GM19239 (cell line): ENCODE data around the gene ABCA1.

Source experiments
- DNase-seq: peaks from one replicate; pipeline ENCODE4 v3.0.0; 2011; ENCODE audit warnings: low spot score; ENCODE audit not compliant: insufficient read length
- FAIRE-seq: peaks from 2 replicates; lab custom pipeline; 2011; peaks lifted over from hg19 to GRCh38; lab: Jason Lieb, UNC

Gene ABCA1

DNA sequence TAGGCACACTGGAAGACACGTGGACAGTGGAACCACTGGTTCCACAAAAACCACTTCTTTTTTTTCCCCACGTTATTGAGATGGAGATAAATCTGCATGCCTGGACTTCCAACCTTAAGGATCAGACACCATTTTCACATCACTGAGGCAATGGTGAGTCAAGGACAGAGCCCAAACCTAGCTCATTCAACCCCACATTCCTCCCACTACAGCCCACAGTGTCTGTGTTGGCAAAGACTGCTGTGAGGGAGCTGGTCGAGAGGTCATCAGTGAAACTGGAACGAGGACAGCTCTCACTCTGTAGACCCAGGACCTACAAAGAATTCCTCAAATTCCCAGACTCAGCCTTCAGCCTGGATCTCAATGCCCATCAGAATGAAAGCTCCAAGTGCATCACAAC is 74.8 kb downstream of the ABCA1 start:
- DNase-seq (no peak), FAIRE-seq (no peak)

DNA sequence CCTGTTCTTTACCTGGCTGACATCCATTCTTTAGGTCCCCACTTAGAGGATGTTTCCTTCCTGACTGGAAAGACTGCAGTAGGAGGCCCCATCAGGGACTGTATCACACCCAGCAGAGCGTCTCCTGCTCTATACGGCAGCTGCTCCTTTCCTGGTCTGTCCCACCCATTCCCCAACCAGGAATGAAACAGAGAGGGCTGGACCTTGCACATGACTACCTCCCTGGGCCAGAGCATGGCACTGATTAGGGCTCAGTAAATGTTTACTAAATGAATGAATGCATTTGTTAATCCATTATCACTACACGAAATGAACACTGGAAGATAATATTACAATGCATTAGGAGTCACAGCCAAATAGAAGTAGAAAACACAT is 76.4 kb downstream of the ABCA1 start:
- no peak for DNase-seq
- no peak for FAIRE-seq

DNA sequence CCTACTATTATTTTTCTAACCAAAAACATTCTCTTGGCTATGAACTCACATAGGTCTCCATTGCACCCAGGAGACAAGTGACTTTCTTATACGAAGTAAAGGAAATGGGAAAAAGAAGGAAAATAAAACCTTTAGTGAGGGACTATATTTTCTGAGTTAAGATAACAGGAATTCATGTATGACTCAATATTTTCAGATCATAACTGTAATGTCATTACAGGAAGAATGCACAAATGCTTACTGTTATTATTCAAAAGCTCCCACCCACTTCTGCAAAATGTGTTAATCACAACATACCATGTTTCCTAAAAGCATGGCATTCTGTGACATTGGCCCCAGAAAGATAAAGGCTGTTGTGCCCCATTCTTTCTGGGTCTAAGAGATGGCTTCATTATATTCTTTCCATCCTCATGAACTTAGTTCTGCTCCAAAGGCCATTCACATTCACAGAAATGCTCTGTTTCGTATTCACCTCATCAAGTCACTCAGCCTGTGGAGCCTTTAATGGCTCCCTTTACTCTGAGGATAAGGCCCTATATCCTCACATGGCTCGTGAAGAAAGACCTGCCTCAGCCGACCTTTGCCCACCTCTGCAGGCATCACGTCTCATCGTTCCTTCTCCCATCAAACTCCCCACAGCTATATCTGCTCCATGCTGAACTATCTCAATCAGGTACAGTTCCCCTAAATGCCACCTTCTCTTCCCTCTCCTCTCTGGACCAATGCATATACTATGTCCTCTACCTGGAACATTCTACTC is 77.0 kb downstream of the ABCA1 start:
- FAIRE-seq (no peak), DNase-seq (no peak)

DNA sequence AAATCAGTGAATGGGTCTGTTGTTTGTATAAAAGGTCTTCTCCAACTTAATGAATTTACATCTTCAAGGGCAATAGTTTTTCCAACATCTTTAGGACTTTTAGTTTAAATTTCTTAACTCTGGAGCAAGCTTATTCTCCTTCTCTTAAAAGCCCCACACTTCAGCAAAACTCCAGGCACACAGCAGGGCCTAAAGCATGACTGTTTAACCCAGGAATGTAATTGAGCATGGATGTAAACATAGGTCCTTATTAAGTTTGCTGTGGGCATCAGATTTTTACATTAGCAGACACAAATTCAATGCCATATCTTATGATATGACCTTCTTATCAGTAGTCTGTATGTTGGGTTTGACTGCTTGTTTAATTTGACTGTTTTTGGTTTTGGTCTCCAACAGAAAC is 78.9 kb downstream of the ABCA1 start:
- FAIRE-seq (no peak), DNase-seq (no peak)

DNA sequence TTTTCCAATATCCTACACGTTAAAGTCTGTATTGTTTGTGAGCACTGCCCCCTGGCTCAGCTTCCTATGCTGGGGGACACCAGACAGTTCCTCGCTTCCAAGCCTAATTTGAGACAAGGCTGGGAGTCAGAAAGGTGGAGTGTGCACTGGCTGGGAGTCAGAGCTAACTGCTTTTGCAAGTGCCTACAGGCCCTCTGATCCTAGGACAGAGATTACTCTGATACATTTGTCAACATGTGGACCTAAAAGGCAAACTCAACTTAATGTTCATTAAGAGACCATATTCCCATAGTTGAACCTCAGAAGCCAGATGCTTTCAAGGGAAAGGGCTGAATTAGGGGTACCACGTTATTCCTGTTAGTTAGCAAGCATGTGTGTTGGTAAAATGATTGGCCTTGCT is 83.2 kb downstream of the ABCA1 start:
- no peak for FAIRE-seq
- no peak for DNase-seq

DNA sequence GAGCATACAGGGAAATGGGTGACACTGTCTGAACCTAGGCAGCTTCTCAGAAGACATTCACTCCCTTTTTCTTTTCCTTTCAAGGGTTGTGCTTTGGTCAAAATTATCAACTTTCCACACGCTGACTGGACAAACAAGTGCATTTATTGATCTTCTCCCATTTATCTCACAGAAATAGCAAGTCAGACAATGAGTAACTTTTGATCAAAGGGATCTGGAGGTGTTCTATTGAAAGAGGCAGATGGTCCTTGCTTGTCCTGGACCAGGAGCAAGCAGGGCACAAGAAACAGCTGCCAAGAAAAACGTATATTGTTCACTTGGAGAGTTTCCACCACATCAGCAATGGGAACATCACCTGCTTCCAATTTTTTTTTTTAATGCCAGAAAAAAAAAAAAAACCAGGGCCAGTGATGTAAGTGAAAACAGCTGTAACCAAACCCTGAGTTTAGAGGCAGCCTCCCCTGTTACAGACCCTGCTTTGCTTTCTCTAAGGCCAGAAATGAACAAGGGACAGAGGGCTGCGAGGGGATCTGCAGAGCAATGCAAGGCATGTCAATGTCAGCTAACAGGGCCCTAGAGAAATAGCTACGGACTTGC is 84.2 kb downstream of the ABCA1 start:
- FAIRE-seq (no peak), DNase-seq (no peak)

DNA sequence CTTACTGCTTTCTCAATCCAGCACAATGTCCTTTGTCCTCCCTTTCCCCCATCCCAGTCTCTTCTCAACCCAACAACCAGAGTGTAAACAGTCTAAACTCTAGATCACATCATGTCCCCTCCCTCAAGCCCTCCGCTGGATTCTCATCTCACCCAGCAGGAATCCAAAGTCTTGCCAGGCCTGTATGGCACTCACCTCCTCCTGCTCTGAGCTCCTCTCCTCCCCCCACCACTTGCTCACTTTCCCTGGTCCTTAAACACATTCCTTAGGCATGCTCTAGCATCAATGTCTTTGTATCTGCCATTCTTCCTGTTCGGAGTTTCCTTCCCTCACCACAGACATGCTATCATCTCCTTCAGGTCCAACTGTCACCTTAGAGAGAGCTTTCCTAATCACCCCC is 85.3 kb downstream of the ABCA1 start:
- DNase-seq (no peak), FAIRE-seq (no peak)

DNA sequence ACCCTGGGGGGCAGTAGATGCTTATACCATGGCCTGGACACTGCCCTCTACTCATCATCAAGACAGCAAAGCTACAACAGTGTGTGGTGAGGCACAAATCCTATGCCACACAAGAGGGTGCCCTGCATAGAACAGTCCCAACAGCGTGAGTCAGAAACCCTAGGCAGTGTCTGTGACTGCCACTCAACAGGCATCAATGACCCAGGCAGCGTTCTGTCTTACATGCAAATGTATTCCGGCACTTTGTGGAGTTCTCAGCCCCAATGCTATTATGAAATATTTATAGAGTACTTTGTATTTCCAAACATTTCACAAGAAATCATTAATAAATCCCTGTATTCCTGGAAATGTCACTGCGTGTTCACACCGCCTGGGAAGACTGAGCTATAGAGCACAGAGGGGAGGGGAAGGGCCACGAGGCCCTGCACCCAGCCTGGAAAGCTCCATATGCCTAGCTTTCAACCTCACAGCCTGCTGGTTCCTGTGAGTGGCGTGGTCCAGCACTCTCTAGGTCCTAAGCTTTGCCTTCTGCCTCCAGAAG is 86.3 kb downstream of the ABCA1 start:
- DNase-seq (no peak), FAIRE-seq (no peak)

DNA sequence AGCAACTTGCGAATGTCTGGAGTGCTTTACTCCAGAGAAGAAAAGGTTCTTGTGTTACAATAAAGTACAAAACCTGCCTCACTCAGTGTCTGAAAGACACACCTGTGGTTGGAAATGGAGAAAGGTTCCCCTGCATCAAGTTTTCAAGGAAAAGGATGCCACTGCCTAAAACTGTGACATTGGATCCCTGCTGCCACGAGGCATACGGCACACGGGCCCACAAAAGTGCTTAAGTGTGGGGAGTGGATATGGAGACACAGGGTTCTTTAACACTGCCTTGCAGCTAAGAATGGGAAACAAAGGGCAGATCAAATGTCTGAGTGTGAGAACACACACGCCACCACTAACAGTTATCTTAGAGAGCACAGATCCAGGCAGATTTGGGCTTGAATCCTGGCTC is 89.0 kb downstream of the ABCA1 start:
- DNase-seq: no peak
- no peak for FAIRE-seq

DNA sequence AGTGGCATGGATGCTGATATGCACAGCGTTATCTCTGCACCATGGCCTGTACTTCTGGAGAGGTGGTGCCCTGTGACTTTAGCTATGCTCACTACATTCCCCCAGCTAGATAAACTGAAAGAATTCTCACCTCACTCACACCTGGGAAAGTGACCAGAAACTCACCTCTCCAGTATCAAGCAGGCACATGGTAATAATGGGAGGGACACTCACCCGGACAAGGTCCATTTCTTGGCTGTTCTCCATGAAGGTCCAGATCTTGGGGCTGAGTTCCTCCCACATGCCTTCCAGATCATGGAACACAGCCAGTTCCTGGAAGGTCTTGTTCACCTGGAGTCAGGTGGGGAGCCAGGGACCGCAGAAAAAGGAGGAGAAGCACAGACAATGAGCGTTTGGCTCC is 91.2 kb downstream of the ABCA1 start:
- FAIRE-seq (no peak), DNase-seq (no peak)

DNA sequence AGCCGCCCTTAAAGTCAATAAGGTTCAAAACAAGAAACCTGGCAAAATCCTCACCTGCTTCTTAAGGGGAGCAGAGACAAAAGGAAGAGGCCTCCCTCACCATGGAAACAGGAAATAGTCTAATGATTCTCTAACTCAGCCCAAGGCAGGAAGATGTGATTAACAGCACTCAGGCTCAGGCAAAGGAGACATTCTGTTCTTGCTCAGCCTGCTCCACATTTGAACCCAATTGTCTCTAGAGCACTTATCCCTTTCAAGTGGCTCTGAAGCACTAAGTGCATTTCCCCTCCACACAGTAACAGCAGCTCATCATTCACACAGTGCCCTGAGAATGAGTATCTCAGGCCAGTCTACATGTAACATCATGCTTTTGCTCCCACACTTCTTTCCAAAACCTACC is 91.7 kb downstream of the ABCA1 start:
- DNase-seq: peak; percentile 15
- no peak for FAIRE-seq

DNA sequence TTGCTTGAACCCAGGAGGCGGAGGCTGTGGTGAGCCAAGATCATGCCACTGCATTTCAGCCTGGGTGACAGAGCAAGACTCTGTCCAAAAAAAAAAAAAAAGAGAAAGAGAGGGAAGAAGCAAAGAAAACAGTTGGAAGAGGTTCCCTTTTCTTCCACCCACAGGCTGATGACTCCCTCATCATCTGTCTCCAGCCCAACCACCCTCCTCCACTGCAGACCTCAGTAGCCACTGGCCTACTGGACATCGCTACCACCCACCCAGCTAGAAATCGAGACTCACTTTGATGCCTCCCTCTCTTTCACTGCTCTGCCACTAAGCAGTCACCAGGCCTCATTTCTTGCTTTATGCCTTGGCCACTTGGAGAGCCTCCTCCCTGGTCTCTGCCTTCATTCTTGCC is 92.8 kb downstream of the ABCA1 start:
- DNase-seq (no peak), FAIRE-seq (no peak)

DNA sequence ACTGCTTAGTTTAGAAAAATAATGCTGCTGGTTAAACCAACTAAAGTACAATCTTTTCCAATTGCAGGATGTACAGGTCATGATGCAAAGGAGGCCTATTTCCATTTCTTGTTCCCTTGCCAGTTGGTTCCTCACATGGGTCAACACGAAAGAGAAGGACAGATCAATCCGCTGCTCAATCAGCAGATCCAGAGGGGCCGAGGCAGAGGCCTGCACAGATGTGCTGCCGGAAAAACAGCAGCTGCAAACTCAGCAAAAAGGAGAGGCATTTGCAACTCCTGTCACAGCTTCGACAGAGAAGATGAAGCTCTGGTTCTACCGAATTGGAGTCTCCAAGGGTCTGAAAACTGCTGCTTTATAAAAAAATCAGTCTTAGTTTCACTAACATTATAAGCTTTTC is 94.3 kb downstream of the ABCA1 start:
- FAIRE-seq: no peak
- DNase-seq: no peak

DNA sequence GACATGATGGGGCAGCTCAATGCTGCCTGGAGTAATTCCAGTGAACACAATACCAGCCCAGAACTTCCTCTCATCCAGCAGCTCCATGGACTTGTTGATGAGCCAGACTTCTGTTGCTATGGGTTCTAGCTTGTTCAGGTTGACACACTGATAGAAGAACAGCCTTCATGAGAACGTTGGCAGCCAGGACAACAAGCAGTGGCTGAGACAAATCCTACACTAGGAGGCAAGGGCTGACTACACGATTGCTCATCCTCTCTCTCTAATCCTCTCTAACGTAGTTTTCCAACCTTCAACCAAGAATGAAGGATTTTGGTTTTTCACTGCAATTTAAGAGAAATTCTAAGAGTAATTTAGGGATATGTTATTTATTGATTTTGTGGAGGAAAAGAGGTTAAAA is 96.3 kb downstream of the ABCA1 start:
- FAIRE-seq: no peak
- DNase-seq: no peak

DNA sequence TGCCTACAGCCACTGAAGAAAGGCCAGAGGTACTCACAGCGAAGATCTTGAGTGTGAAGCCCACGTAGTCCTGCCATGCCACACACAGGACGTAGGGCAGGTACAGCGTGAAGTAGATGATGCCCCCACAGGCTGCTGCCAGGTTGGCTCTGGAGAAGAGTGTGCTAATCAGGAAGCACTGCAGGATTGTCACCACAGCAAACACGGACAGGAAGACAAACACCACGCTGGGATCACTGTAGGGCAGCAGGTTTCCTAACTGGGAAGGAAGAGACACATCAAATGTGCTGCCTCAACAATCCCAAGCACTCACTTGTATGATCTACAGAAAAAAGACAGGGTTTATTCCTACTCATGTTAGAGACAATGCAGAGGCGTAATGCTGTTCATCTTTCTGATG is 101.0 kb downstream of the ABCA1 start:
- FAIRE-seq (no peak), DNase-seq (no peak)

DNA sequence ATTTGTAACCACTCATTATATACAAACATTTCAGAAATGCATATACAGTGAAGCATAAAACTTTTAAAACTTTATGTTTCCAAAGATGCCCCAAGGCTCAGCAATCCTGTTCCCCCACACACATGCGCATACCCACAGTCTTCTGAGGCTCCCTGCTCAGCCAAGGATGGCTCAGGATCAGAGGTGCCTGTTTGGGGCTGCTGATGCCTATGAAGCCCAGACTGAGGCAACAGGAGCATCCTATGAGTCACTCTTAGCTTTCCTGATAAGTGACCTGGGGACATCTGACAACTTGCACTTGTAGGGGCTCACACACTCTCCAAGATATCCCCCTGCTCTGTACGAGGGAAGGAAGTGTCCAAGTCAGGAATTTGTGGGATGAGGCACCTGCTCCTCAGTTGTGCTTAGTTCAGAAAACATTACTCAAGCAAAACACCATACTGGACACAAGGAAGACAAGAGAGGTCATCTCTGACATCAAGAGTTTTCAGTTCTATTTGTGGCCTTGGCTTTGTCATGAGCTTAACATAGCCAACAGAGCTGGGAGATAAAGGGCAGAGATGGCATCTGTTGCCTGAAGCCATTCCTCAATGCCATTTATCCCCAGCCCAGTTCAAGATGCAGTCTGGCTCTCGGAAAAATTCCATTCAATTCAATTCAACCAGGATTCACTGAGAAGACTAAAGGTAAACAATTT is 101.7 kb downstream of the ABCA1 start:
- DNase-seq (no peak), FAIRE-seq (no peak)

DNA sequence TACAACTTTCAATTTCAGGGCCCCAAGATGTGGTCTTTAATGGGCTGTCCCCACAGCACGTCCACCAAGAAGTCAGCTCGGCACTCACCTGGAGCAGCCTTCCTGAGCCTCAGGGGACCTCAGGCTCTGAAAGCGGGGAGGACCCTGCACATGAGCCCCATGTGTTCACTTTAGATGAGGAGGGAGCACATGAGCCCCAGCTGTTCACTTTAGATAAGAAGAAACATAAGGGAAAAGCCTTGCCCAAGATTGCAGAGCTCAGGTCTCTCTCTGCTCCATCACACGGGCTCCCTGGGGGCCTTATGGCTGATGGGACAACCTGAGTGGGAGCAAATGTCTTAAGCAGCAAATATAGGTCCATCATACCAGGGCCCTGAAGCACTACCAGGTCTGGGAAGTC is 107.6 kb downstream of the ABCA1 start:
- no peak for FAIRE-seq

DNA sequence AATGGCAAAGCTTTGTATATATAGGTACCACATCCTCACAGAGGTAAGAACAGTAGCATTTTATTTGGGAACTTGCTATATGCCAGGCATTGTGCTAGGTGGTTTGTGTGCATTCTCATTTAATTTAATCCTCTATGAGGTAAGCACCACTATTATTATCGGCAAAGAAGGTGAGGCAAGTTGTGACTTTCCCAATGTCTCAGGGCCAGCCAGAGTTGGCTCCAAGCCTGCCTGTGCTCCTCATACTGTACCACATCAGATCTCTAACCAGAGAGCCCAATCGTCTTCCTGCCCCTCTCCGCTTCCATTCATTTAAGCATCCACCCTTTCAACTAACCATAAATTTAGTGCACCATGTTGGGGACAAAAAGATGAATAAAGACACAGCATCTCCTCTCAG is 108.9 kb downstream of the ABCA1 start:
- no peak for DNase-seq
- no peak for FAIRE-seq

More for the DNA sequence above, 107.6 kb downstream of the ABCA1 start:
- no peak for DNase-seq

DNA sequence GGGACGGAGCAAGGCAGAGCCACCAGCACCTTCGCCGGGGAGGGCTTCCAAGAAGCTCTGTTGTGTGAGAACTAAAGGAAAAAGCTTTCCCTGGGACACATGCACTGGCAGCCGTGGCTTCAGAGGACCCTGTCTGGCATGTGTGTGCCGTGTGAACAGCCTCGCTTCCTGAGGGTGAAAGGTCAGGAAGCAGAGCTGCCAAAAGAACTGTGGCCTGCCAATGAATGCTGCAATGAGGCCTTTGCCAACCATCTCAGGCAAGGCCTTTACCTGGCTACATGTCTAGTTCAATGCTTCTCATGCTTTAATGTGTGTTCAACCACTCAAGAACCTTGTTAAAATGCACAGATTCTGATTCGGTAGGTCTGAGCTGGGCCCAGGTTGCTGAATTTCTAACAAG is 110.5 kb downstream of the ABCA1 start:
- no peak for FAIRE-seq
- DNase-seq: no peak

DNA sequence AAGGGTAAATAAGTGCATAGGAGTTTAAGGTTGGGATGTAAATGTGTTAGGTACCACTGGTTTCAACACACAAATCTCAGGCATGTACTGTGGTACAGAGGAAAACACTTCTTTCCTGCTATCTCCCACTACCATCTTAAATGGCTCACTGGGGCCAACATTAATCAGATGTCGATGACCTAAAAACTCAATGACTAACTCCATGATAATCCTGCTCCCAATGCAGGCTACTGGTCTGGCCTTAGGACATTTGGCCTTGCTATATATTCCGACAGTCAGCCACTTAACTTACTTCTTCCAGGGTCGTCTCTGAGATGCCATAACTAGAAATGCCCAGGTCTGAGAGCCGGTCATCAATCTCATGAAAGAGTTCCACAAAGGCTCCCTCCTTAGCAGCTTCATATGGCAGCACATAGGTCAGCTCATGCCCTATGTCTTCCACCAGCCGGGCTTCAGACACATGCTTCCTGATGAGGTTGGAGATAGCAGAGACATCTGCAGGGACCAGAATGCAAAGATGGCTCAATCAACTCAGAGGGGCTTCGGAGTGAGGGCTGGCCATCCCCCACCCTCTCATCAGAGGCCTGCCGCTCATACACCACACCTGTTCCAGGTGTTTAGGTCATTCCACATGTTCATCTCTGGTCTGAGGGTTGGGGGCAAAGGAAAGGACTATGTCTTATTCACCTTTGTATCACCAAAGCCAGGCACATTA is 111.9 kb downstream of the ABCA1 start:
- DNase-seq (no peak), FAIRE-seq (no peak)
